GM19328 (cell line): Measurements from ENCODE around the gene FBXO41.
"Not testable (repeated sequence)": the region's sequence is repeated elsewhere in the genome, so short reads cannot be mapped to it uniquely, and the experiment has no call there.

Experiments used
- ATAC-seq: cut with Tn5 transposase; IDR thresholded peaks from one replicate; pipeline ENCODE4 v1.9.1; 2021; ENCODE audit warnings: mild to moderate bottlenecking, moderate library complexity; ENCODE audit not compliant: unreplicated experiment

The FBXO41 gene

DNA sequence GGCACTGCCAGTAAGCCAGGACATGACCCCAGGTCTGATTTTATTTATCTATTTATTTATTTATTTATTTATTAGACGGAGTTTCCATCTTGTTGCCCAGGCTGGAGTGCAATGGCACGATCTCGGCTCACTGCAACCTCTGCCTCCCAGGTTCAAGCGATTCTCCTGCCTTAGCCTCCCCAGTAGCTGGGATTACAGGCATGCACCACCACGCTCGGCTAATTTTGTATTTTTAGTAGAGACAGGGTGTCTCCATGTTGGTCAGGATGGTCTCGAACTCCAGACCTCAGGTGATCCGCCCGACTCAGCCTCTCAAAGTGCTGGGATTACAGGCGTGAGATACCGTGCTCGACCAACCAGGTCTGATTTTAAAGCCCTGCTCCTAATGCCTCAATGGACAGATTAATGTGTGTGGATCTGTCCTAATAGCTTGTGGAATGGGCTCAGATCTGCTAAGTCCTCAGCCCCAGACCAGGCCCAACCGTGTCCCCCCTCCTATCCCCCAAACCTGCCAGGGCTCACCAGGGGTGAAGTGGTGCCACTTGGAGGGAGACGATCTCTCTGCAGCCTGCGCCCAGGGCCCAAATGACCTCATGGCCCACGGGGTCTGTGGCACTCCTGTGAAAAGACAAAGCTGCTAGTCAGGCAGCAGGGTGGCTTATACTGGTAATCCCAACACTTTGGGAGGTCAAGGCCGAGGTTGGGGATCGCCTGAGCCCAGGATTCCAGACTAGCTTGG, 21.4 kb downstream of the FBXO41 start:
- ATAC-seq: not testable (repeated sequence)

DNA sequence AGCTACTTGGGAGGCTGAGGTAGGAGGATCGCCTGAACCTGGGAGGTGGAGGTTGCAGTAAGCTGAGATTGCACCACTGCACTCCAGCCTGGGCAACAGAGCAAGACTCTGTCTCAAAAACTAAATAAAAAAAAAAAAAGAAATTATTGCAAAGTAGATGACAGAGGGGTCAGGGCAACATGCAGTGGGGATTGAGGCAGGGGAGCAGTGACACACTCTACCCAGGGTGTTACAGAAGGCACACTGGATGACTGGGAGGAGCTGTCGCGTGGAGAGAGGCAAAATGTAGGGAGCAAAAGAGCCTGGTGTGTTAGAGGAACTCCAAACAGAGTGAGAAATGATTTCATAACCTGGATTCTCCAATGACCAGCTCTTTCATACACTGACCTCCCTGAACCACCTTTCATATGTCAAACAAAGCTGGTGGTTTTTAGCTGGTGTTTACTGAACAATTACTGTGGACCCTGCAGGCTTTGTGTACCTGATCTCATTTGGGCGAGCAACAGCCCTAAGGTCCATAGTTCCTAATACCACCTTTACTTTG, 22.1 kb downstream of the FBXO41 start:
- ATAC-seq: no peak

DNA sequence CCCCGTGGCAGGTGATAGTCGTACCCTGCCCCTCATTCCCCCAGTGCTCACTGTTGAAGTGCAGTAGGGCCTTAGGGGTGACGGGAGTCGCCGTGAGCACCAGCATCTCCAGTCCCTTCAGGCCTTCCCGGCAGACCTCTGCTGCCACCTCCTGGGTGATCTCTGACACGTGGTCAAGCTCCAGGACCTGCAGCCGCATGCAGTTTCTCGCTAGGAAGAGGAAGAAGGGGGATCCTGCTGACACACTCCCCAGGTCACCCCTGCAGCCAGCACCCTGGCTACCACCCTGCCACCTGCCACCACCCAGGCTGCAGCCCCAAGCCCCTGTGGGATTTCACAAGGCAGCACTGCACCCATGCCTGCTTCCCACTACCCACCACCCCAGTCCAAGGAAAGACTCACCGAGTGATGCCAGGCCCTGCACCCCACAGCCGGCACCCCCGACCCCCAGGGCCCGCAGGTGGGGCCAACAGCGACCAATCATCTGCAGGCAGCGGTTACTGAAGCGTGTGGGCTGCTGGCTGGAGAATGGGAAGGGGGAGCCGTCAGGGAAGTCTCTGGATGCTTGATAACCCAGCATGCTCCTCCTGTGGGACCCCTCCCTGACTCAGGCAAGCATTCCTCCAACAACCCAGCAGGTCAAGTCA, 23.8 kb downstream of the FBXO41 start:
- no peak for ATAC-seq

DNA sequence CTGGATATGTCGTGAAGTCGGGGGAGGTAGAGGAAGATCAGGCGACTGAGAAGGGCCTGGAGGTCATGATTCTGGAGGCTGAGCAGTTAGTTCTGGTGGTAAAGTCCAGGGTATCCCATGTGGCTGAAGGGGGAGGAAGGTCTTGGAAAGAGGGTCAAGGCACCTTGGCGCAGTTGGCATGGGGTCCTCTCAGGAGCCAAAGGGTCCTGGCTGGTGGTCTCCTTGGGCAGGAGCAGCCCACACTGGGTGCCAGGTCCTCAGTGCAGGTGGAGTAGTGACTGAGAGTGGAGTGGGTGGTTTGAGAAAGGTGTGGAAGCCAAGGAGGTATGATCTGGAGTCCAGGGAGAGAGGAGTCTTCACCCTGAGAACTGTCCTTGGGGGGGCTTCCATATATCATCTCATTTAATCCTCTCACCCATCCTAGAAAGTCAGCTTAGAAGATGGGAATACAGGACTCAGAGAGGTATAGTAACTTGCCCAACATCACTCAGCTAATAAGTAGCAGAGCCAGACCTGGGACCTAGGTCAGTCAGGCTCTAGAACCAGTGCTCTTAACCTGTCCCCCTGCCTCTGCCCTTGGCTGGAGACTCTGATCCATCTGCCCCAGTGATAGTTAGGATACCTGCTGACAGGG, 24.5 kb downstream of the FBXO41 start:
- no peak for ATAC-seq

DNA sequence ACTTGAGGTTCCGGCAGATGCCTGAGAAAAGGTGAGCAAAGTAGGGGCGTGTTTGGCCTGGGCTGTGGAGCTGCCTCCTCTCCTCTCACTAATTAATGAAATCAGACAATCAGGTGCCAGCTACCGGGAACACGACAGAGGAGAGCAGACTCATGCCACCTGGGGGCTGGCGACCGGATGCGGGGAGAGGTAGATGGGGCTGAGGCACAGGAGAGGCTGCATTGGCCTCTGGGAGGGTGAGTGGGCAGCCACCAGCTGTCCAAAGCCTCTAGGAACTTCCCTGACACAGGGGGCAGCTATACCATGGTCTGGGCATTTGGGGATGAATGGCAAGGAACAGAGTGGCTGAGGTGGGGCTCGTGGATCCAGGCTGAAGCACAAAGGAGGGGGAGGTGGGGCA, 25.0 kb downstream of the FBXO41 start:
- ATAC-seq: no peak

DNA sequence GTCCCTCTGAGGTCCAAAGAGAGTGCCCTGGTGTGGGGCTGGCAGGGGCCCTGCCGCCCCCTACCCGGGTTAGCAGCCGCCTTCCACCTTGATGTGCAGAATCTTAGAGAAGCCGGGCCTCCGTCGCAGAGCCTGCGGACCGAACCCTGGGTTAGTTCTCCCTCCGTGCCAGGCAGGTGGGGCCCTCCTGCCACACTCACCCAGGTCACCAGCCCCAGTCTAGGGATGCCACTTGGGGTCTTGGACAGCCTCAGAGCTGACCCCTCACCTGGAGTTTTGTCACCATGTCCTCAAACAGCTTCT, 25.4 kb downstream of the FBXO41 start:
- ATAC-seq: no peak

DNA sequence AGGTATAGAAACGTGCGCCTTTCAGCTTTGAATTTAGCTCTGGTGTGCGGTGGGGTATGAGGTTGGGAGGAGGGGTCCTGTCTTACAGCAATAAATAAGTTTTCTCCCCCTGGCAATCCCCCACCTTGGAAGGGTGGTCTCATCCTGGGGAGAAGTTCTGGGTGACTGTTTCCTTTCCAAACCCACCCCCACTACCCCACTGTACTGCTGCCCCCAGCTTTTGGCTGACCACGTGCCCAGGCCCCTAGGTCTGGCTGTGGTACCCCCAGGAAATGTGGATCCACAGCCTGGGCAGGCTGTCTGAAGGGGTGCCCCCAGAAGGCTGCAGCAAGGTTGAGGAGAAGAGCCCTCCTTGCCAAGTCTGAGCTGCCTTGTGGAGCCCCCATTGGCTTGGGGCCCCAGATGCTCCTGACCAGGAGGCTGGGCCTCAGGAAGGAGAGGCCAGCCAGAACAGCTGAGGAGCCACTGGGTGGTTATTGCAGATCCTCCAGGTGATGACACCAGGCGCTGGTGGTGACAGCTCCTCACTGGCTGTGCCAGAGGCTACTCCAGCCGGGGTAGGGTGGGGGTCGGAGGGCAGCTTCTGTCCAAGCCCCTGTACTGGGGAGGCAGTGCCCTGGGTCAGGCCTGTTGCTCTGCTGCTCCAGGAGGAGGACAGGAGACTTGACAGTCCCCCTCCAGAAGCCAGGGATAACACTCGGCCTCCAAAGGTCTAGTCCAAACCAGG, 25.9 kb downstream of the FBXO41 start:
- no peak for ATAC-seq

DNA sequence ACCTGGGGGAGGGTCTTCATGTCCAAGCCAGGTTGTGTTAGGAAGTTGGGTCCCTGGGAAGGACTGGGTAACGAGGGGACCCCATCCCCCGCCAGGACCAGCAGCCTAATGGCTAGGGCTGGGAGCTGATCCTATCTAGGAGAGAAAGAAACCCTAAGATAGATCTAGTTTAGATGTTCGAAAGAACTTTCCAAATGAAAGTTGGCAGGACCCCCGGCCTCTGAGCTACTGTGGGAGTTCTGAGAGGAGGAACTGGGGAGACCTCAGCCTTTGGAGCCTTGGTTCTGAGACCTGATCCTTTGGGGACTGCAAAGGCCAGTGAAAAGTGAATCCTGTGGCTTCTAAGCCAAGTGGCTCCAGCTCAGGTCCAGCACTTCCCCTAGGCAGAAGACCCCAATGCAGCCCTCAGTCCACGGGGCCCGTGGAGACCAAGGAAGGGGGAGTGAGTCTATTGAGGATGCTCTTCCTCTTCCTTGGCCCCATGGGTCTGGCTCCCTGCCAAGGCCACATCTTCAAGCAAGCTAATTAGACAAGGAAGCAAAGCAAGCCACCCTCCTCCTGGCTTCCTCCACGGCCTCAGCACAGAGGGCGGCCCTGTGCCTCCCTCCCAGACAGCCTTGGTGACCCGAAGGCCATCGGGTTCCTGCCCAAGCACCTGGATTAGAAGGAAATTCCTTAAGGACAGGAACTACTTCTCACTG, 26.7 kb downstream of the FBXO41 start:
- ATAC-seq: no peak

DNA sequence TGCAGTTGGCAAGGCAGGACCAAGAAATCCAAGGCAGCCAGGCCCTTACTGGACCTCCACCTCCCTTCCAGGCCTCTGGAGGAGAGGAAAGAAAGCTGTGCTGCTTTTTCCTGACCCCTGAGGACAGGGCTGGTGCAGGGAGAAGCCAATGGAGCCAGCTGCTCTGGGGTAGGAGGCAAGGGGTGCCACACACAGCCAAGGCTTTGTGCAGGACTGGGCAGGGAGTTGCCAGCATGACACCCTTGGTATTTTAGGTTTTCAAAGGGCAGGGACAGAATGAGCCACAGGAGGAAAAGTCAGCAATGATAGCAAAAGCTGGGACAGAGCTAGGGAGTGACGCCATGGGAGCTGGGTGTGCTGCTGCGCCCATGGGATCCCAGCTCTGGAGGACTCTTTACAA, 27.3 kb downstream of the FBXO41 start:
- no peak for ATAC-seq

DNA sequence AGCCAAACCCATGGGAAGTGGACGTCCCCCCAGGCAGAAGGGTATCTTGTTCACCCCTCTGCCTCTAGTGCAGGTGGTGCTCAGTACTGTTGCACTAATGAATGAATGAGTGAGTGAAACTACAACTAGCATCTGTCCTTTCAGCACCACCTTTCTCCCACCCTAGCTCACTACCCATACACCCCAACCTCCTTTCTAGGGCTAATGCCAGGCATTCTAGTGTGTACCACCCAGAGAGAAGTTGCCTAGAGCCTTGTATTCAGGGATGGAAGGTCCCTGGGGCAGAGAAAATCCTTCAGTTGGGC, 27.7 kb downstream of the FBXO41 start:
- no peak for ATAC-seq

DNA sequence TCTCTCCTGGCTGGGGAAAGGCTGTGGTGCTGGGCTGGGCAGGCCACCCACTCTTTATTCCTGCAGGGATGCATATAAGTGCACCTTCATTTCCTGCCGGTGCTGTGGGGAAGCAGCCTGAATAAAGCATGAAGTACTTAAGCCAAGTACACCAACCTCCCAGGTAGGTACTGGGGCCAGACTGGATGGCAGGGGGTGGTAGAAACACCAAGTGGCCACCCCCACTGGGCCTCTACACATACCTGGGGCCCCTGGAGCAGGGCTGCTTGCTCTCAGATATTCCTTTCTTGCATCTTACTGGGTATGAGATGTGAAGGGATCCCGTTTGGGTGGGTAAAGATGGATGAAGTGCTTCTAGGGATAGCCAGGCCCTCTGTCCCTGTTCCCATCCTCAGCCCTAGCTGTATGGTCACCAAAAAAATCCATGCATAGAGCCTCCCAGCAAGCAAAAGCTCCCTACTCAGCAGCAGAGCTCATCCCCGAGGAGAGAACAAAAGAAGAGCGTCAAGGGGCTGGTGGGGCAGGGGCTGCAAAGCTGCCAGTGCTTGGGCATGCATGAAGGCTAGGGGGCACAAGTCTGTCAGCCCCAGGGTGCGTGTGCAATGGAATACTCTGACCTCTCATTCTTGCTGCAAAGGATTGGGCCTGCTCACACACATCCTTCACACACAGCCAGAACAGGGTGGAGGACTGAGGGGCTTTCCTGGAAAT, 28.2 kb downstream of the FBXO41 start:
- ATAC-seq: no peak

DNA sequence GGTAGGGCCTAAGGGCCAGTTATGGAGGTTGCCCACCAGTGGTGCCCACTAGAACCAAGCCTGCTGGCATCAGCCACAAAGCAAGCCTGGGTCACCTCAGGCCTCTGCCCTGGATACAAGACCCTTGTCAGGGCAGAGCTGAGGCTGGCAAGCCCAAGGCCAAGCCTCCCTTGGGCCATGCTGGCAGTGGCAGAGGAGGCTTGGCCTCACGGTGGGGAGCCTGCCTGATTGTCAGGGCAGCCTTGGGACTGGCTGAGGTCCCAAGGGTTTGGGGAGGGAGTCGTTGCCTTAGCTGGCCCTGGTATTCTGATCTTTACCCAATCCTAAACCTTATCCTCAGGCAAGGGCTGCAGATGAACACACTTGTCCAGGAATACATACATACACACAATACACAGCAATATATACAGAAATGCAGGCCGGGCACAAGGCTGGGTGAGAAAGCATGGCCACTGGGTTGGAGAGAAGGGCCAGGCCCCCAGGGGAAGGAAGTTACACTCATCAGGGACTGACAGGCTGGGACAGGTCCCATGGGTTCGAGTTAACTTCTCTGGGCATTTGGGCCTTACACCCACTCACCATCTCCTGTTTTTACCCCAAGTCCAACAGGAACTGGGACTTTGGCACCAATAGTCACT, 29.2 kb downstream of the FBXO41 start:
- ATAC-seq: no peak

DNA sequence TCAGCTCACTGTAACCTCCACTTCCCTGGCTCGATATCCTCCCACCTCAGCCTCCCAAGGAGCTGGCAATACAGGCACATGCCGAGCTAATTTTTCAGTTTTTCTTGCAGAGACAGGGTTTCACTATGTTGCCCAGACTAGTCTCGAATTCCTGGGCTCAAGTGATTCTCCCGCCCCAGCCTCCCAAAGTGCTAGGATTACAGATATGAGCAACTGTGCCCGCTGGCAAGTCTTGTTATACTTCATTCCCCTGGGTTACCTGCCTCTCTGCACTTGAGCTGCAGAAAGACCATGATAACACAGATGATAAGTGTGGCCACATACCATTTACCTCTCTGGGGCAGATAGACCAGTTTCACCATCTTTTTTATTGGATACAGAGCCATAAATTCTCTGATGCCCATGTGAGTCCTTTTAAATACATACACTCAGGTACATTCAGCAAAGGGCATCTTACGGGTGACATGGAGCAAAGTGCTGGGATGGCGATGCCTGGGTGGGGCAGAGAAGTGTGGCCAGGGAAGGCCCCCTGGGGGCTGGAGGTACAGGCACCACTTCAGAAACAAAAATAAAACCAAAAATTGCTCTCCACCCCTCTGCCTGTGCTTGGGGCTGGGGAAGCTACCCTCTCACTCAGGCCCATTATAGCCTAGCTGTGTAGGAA, 29.8 kb downstream of the FBXO41 start:
- no peak for ATAC-seq

DNA sequence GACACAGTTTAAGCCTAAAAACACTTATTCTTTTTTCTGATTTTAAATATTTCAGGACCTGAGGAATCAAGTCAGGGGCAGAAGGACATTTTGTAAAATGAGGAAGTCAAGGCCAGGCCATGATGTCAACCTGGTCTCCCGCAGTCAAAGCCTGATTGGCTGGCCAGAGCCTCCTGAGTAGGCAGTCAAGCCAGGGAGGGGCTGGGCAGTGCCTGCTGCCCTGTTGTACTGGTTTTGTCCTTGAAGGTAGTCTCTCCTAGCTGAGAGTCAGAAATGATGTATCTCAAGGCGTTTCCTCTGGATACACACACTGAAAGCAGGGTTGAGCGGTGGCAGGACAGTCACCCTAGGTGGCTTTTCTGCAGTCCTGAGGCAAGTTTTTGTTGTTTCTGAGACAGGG, 30.4 kb downstream of the FBXO41 start:
- no peak for ATAC-seq

DNA sequence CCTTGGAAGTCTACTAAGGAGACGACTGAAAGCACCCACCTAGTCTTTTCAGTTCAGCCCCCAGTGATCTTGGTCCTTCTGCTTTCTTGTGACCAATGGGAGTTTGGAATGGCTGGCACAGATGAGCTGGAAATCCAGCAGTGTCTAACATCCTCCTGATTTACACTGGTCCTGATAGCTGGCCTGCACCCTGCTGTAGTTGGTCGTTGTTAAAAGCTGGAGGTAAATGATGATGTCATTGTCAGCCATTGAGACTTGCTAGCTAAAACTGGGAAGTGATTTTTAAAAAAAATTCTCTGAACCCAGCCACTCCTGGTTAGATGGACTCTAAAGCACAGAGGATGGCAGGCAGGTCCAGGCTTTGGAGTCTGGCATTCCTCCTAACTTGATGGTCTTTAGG, 30.9 kb downstream of the FBXO41 start:
- no peak for ATAC-seq

DNA sequence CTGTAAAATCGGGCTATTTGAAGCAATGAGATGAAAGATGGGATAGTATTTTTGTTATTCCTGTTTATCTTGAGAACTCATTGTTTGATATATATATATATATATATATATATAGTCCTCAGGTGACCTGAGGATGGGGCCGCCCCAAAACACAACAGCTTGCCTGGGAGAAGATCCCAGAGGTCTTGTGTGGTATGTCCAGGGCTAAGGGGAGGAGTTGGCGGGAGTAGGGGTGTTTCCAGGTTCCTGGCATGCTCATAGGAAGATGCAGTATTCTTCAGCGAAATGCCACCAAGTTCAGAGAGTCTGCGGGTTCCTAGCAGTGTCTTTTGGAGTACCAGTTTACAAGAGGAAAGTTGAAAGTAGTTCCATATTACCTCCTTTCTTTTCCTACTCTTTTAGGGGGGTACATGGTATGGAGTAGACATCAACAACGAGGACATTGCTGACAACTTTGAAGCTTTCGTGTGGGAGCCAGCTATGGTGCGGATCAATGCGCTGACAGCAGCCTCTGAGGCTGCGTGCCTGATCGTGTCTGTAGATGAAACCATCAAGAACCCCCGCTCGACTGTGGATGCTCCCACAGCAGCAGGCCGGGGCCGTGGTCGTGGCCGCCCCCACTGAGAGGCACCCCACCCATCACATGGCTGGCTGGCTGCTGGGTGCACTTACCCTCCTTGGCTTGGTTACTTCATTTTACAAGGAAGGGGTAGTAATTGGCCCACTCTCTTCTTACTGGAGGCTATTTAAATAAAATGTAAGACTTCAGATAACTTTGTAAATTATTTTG, 31.8 kb downstream of the FBXO41 start:
- ATAC-seq: no peak

DNA sequence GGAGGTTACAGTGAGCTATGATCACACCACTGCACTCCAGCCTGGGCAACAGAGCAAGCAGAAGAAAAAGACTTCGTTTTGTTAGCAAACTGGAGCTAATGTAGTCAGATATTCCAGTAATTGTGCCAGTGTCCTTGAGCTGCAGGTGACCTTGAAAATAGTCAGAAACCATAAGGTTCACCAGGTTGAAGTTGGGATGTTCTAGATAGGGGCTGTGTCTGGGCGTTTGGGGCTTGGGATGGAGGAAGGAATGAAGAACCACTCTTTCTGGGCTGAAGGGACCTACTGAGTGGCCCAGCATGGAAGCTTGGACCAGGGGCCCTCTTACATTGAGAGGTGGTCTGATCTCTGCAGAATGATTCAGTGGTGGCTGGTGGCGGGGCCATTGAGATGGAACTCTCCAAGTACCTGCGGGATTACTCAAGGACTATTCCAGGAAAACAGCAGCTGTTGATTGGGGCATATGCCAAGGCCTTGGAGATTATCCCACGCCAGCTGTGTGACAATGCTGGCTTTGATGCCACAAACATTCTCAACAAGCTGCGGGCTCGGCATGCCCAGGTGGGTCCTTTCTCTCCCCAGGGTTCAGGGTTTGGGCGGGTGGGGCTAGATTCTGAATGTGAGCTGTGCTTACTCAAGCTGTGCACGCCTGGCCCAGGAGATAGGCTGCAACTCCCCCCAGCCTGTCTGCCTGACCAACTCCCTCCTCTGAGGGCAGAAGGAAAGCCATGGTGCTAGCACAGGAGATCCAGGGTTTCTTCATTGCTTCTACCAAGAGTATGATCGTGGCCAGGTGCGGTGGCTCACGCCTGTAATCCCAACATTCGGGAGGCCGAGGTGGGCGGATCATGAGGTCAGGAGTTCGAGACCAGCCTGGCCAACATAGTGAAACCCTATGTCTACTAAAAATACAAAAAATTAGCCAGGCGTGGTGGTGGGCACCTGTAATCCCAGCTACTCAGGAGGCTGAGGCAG, 33.1 kb downstream of the FBXO41 start:
- ATAC-seq: no peak

DNA sequence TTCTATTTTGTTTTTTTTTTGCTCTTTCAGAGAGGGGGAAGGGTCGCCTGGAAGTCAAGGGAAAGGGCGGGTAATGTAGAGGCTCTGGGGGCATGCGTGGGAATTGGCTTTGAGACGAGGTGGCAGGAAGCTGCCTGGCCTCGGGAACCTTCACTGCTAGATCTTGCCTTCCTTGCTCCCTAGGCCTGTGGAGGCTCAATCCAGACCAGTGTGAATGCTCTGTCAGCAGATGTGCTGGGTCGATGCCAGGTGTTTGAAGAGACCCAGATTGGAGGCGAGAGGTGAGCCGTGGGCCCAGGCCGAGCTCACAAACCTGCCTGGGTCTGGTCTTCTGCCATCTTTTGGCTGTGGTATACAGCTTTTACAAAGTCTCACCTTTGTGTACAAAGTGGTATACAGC, 34.6 kb downstream of the FBXO41 start:
- no peak for ATAC-seq
